ENCODE data around the gene KRTAP2-4. TPM values are rescaled to one million over a fixed set of nuclear protein-coding genes. Genes with fewer than 3 reads are reported as not detected.

Gene KRTAP2-4
- total RNA-seq, 1 experiment from 2014 or later = not detected

DNA sequence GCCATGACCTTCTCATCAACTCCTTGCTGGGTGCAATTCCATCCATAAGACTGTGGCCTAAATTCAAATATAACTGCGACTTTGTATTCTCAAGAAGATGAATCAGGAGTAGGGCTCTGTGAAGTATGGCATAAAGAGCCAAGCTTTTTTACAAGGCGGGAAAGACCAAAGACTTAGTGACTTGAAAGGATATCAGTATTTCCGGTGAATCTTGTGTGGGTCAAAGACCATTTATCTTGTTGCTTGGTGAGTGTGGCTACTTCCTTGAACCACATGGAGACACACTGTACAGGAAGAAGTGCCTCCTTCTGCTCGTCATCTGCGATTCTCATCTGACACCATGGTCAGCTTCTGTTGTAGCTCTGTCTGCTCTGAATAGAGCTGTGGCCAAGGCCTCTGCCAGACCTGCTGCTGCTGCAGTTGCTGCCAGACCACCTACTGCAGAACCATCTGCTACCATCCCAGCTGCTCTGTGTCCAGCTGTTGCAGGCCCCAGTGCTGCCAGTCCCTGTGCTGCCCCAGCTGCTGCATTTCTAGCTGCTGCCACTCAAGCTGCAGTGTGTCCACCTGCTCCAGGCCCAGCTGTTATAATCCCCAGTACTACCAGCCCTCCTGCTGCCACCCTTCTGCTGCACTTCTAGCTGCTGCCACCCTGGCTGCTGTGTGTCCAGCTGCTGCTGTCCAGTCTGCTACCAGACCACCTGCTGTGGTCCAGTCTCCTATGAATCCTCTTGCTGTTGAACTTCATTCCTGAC lies 6.1 kb upstream of the KRTAP2-4 start:
- DNase-seq = no peak
- no peak overlapping the region for H4K91ac ChIP-seq (ENCODE audit: insufficient read length, low read depth, low read length)
- H3K56ac ChIP-seq (ENCODE audit: insufficient read length, low read depth, low read length) = no peak overlapping the region
- no peak overlapping the region for H2BK120ac ChIP-seq (ENCODE audit: low read depth, low read length, poor library complexity, severe bottlenecking)
- H3K9me3 ChIP-seq (ENCODE audit: control insufficient read depth, low read depth, low read length) = no peaks in the 10 kb centered on the region
- H2BK15ac ChIP-seq (ENCODE audit: low read depth, low read length) = no peak overlapping the region
- no peaks in the 10 kb centered on the region for H4K20me1 ChIP-seq (ENCODE audit: control insufficient read depth, insufficient read depth, insufficient read length)
- no peak overlapping the region for H3K14ac ChIP-seq (ENCODE audit: insufficient read depth, low read length)
- H3K4me2 ChIP-seq (ENCODE audit: insufficient read depth, insufficient read length, low read length) = no peak overlapping the region
- Mint-ChIP-seq H3K4me1 (no peaks in the 10 kb centered on the region), H3K27ac (no peak overlapping the region), H3K9me3 (no peaks in the 10 kb centered on the region), H3K36me3 (ENCODE audit: insufficient read depth in 1 of 3, low read depth in 3 of 3) (no peaks in the 10 kb centered on the region), H3K4me3 (no peak overlapping the region), H3K27me3 (ENCODE audit: low read depth) (no peaks in the 10 kb centered on the region; the same call in none of the 2 replicates)
- no peak overlapping the region for H3K9ac ChIP-seq (ENCODE audit: extremely low read depth, insufficient read length, low read length)
- no peak overlapping the region for H3K27ac ChIP-seq (ENCODE audit: insufficient read length, low read depth, low read length)
- no peaks in the 10 kb centered on the region for H3K79me1 ChIP-seq (ENCODE audit: insufficient read depth, low read depth, low read length, poor library complexity, severe bottlenecking)
- H3K79me2 ChIP-seq (ENCODE audit: insufficient read depth, low read length) = no peaks in the 10 kb centered on the region
- H3K23ac ChIP-seq (ENCODE audit: insufficient read length, low read depth, low read length) = no peak overlapping the region
- no peak overlapping the region for H3K4ac ChIP-seq (ENCODE audit: low read depth, low read length)
- H4K5ac ChIP-seq (ENCODE audit: insufficient read length, low read depth, low read length) = no peak overlapping the region
- no peak overlapping the region for H3T11ph ChIP-seq (ENCODE audit: low read length)
- H2BK5ac ChIP-seq (ENCODE audit: insufficient read length, low read length) = no peak overlapping the region
- no peak overlapping the region for H3K18ac ChIP-seq (ENCODE audit: insufficient read length, low read depth, low read length)
- TF ChIP-seq, protein P1, sequence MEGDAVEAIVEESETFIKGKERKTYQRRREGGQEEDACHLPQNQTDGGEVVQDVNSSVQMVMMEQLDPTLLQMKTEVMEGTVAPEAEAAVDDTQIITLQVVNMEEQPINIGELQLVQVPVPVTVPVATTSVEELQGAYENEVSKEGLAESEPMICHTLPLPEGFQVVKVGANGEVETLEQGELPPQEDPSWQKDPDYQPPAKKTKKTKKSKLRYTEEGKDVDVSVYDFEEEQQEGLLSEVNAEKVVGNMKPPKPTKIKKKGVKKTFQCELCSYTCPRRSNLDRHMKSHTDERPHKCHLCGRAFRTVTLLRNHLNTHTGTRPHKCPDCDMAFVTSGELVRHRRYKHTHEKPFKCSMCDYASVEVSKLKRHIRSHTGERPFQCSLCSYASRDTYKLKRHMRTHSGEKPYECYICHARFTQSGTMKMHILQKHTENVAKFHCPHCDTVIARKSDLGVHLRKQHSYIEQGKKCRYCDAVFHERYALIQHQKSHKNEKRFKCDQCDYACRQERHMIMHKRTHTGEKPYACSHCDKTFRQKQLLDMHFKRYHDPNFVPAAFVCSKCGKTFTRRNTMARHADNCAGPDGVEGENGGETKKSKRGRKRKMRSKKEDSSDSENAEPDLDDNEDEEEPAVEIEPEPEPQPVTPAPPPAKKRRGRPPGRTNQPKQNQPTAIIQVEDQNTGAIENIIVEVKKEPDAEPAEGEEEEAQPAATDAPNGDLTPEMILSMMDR (conservative IDR thresholded peaks at IDR 0.05) = no peak
- H2BK12ac ChIP-seq (ENCODE audit: insufficient read length, low read depth, low read length) = no peak overlapping the region
- no peak overlapping the region for H2AK5ac ChIP-seq (ENCODE audit: insufficient read length, low read length)
- no CpG with 5 or more reads among the region's 5 CpGs for WGBS (ENCODE audit: extremely low coverage, insufficient read length, low lambda C conversion rate)
- no peaks in the 10 kb centered on the region for H3K23me2 ChIP-seq (ENCODE audit: insufficient read length, low read depth, low read length, poor library complexity, severe bottlenecking)
- no peaks in the 10 kb centered on the region for H3K4me1 ChIP-seq (ENCODE audit: insufficient read depth, low read length)
- H3K27me3 ChIP-seq (ENCODE audit: insufficient read depth, low read length) = no peaks in the 10 kb centered on the region
- no peak overlapping the region for H4K8ac ChIP-seq (replicated peaks; ENCODE audit: insufficient read length, low read depth, low read length)
- no peak overlapping the region for H2AFZ ChIP-seq (ENCODE audit: low read length)
- H2BK20ac ChIP-seq (ENCODE audit: low read depth, low read length, poor library complexity, severe bottlenecking) = no peak overlapping the region
